Naive thymus-derived CD8-positive, alpha-beta T cell (primary cell): ENCODE data around the gene PDSS2. TPM values are rescaled to one million over a fixed set of nuclear protein-coding genes. Genes with fewer than 3 reads are reported as not detected.
"Not testable (repeated sequence)": the region's sequence is repeated elsewhere in the genome, so short reads cannot be mapped to it uniquely, and the experiment has no call there.

ENCODE experiments used
- ATAC-seq, 2 donors: fragments of 150-1000 bp; cut with Tn5 transposase in 1 of 2; sonication (Bioruptor Pico), chemical (Tn5 transposase) in 1 of 2; 1 replicate in 1 of 2; 2 replicates in 1 of 2; pipeline ENCODE4 v1.10.0; 2021; ENCODE audit warnings: mild to moderate bottlenecking in 2 of 2, moderate library complexity in 2 of 2
- POLR2A ChIA-PET: fragments of 350-600 bp; sonication (Branson Sonifier 250); formaldehyde crosslinking; loops from one replicate; lab custom pipeline; 2021; ENCODE audit warnings: antibody characterized with exemption; lab: Charles Lee
- DNase-seq, 10 donors: peaks; one replicate each; pipeline versions ENCODE4 v3.0.0 to v3.0.0-alpha.2; 2020 to 2022
- H3K27ac Mint-ChIP-seq, 10 donors: one replicate each; pipeline ENCODE4 v1.8.0; 2020 to 2022; ENCODE audit warnings: mild to moderate bottlenecking in 10 of 10, mixed read lengths in 10 of 10, moderate library complexity in 4 of 10, inconsistent platforms in 1 of 10
- H3K27me3 Mint-ChIP-seq, 5 donors: one replicate each; pipeline ENCODE4 v1.8.0; 2021 to 2022; ENCODE audit warnings: mixed read lengths in 5 of 5
- H3K36me3 Mint-ChIP-seq, 3 donors: one replicate each; pipeline ENCODE4 v1.8.0; 2020 to 2022; ENCODE audit warnings: mixed read lengths in 3 of 3, mild to moderate bottlenecking in 2 of 3, inconsistent platforms in 1 of 3
- H3K4me1 Mint-ChIP-seq, 4 donors: one replicate each; pipeline ENCODE4 v1.8.0; 2021 to 2022; ENCODE audit warnings: mixed read lengths in 4 of 4
- H3K4me3 Mint-ChIP-seq, 10 donors: one replicate each; pipeline ENCODE4 v1.8.0; 2020 to 2022; ENCODE audit warnings: mild to moderate bottlenecking in 10 of 10, mixed read lengths in 10 of 10, moderate library complexity in 6 of 10, inconsistent platforms in 1 of 10
- H3K9me3 Mint-ChIP-seq, 9 donors: one replicate each; pipeline ENCODE4 v1.8.0; 2020 to 2022; ENCODE audit warnings: mixed read lengths in 9 of 9, mild to moderate bottlenecking in 3 of 9, inconsistent platforms in 1 of 9, moderate library complexity in 1 of 9
- polyA plus RNA-seq, 3 donors: library from polyadenylated mRNA; unstranded; fragments of 300-500 nt; fragmentation: Illumina TruSeq; gene quantifications; one replicate each; pipeline ENCODE4 v1.2.3, GENCODE V29; 2021
- total RNA-seq, 8 experiments: library from RNA in 2 of 8; stranded (reverse) in 2 of 8; gene quantifications; one replicate each; pipeline ENCODE4 v1.2.3 and lab custom pipeline; 2021 to 2026

PDSS2 gene
- total and polyA plus RNA-seq, 5 experiments from 2014 or later, result 11.1 to 16.6 (median 13.9) TPM

- Mint-ChIP-seq H3K27me3 (no peaks in the 10 kb centered on the region), H3K4me3 (no peak overlapping the region), H3K27ac (peak overlapping the region in 2 of 10 donors; percentile 9 to 54), H3K9me3 (no peaks in the 10 kb centered on the region), H3K36me3 (peaks cover 0 to 30% (median 15%) of the 10 kb centered on the region in 3 donors), H3K4me1 (no peaks in the 10 kb centered on the region)
- DNase-seq, result no peak
- ATAC-seq, result no peak
- POLR2A ChIA-PET, result no interaction called here
Observed at GRCh38 chr6:107184435-107184834, 274.9 kb downstream of the PDSS2 start.

GRCh38 chr6:107180099-107180498 is 279.3 kb downstream of the PDSS2 start:
- ATAC-seq, result no peak
- Mint-ChIP-seq H3K27ac (no peak overlapping the region), H3K27me3 (no peaks in the 10 kb centered on the region), H3K4me1 (no peaks in the 10 kb centered on the region), H3K36me3 (peaks cover 2 to 32% (median 14%) of the 10 kb centered on the region in 3 donors), H3K9me3 (no peaks in the 10 kb centered on the region), H3K4me3 (no peak overlapping the region)
- POLR2A ChIA-PET, result no interaction called here
- DNase-seq, result no peak

- POLR2A ChIA-PET, result no interaction called here
- H3K27ac Mint-ChIP-seq, result no peak overlapping the region
- no peak for DNase-seq
- H3K27me3 Mint-ChIP-seq, result no peaks in the 10 kb centered on the region
- H3K36me3 Mint-ChIP-seq, result peaks cover 5 to 33% (median 22%) of the 10 kb centered on the region in 3 donors
- no peaks in the 10 kb centered on the region for H3K4me1 Mint-ChIP-seq
- ATAC-seq, result no peak
- H3K9me3 Mint-ChIP-seq, result no peaks in the 10 kb centered on the region
- no peak overlapping the region for H3K4me3 Mint-ChIP-seq
Observed at GRCh38 chr6:107179004-107179403, 280.4 kb downstream of the PDSS2 start.

- POLR2A ChIA-PET, result no interaction called here
- ATAC-seq (no peak), DNase-seq (no peak)
- peaks cover 0 to 2% (median 0%) of the 10 kb centered on the region in 4 donors for H3K4me1 Mint-ChIP-seq
- H3K9me3 Mint-ChIP-seq, result peaks cover 0 to 7% (median 0%) of the 10 kb centered on the region in 9 donors
- no peak overlapping the region for H3K4me3 Mint-ChIP-seq
- no peaks in the 10 kb centered on the region for H3K27me3 Mint-ChIP-seq
- H3K36me3 Mint-ChIP-seq, result peaks cover 5 to 20% (median 12%) of the 10 kb centered on the region in 3 donors
- H3K27ac Mint-ChIP-seq, result no peak overlapping the region
Observed at GRCh38 chr6:107173779-107174178, 285.6 kb downstream of the PDSS2 start.

GRCh38 chr6:107171513-107171912 is 287.9 kb downstream of the PDSS2 start:
- no peak overlapping the region for H3K4me3 Mint-ChIP-seq

GRCh38 chr6:107164299-107164698 is 295.1 kb downstream of the PDSS2 start:
- H3K27ac Mint-ChIP-seq, H3K27me3 Mint-ChIP-seq, DNase-seq, H3K4me1 Mint-ChIP-seq, H3K36me3 Mint-ChIP-seq, POLR2A ChIA-PET, ATAC-seq, H3K4me3 Mint-ChIP-seq, H3K9me3 Mint-ChIP-seq: not testable (repeated sequence)

More at GRCh38 chr6:107171513-107171912, 287.9 kb downstream of the PDSS2 start:
- peaks cover 5 to 16% (median 10%) of the 10 kb centered on the region in 3 donors for H3K36me3 Mint-ChIP-seq
- H3K27me3 Mint-ChIP-seq, result no peaks in the 10 kb centered on the region
- H3K9me3 Mint-ChIP-seq, result peaks cover 0 to 9% (median 0%) of the 10 kb centered on the region in 9 donors
- no peak for ATAC-seq
- H3K27ac Mint-ChIP-seq, result peak overlapping the region in 1 of 10 donors; percentile 37
- no peak for DNase-seq
- POLR2A ChIA-PET, result no interaction called here
- peaks cover 0 to 2% (median 0%) of the 10 kb centered on the region in 4 donors for H3K4me1 Mint-ChIP-seq

- Mint-ChIP-seq H3K27me3 (no peaks in the 10 kb centered on the region), H3K4me1 (no peaks in the 10 kb centered on the region), H3K9me3 (no peaks in the 10 kb centered on the region), H3K36me3 (no peaks in the 10 kb centered on the region), H3K27ac (no peak overlapping the region), H3K4me3 (no peak overlapping the region)
- ATAC-seq, result no peak
- POLR2A ChIA-PET, result no interaction called here
- no peak for DNase-seq
Observed at GRCh38 chr6:107161521-107161920, 297.8 kb downstream of the PDSS2 start.

GRCh38 chr6:107156617-107157016 is 302.7 kb downstream of the PDSS2 start:
- POLR2A ChIA-PET, result no interaction called here
- Mint-ChIP-seq H3K4me1 (peaks cover 0 to 2% (median 0%) of the 10 kb centered on the region in 4 donors), H3K27me3 (no peaks in the 10 kb centered on the region), H3K4me3 (no peak overlapping the region), H3K36me3 (peaks cover 0 to 13% (median 0%) of the 10 kb centered on the region in 3 donors), H3K9me3 (no peaks in the 10 kb centered on the region), H3K27ac (peak overlapping the region in 1 of 10 donors; percentile 1)
- DNase-seq, result no peak
- ATAC-seq, result no peak

GRCh38 chr6:107154801-107155160 is 304.6 kb downstream of the PDSS2 start:
- Mint-ChIP-seq H3K27me3 (no peaks in the 10 kb centered on the region), H3K36me3 (peaks cover 0 to 13% (median 5%) of the 10 kb centered on the region in 3 donors), H3K9me3 (no peaks in the 10 kb centered on the region), H3K4me3 (no peak overlapping the region), H3K4me1 (peaks cover 0 to 2% (median 0%) of the 10 kb centered on the region in 4 donors), H3K27ac (peak overlapping the region in 1 of 10 donors; percentile 15)
- DNase-seq (no peak), ATAC-seq (no peak)
- POLR2A ChIA-PET, result no interaction called here

GRCh38 chr6:107154131-107154800 is 305.1 kb downstream of the PDSS2 start:
- no peak overlapping the region for H3K4me3 Mint-ChIP-seq
- peaks cover 0 to 2% (median 0%) of the 10 kb centered on the region in 4 donors for H3K4me1 Mint-ChIP-seq
- peaks cover 0 to 15% (median 7%) of the 10 kb centered on the region in 3 donors for H3K36me3 Mint-ChIP-seq
- POLR2A ChIA-PET, result no interaction called here
- ATAC-seq (no peak), DNase-seq (no peak)
- no peaks in the 10 kb centered on the region for H3K9me3 Mint-ChIP-seq
- no peaks in the 10 kb centered on the region for H3K27me3 Mint-ChIP-seq
- H3K27ac Mint-ChIP-seq, result peak overlapping the region in 1 of 10 donors; percentile 15

- ATAC-seq (no peak), DNase-seq (no peak)
- no peaks in the 10 kb centered on the region for H3K27me3 Mint-ChIP-seq
- peak overlapping the region in 1 of 10 donors; percentile 59 for H3K27ac Mint-ChIP-seq
- no peaks in the 10 kb centered on the region for H3K9me3 Mint-ChIP-seq
- POLR2A ChIA-PET, result no interaction called here
- peaks cover 0 to 2% (median 0%) of the 10 kb centered on the region in 4 donors for H3K4me1 Mint-ChIP-seq
- no peak overlapping the region for H3K4me3 Mint-ChIP-seq
- H3K36me3 Mint-ChIP-seq, result peaks cover 0 to 15% (median 7%) of the 10 kb centered on the region in 3 donors
Observed at GRCh38 chr6:107152638-107153430, 306.5 kb downstream of the PDSS2 start.

- POLR2A ChIA-PET, result no interaction called here
- no peak overlapping the region for H3K27ac Mint-ChIP-seq
Observed at GRCh38 chr6:107144666-107145065, 314.7 kb downstream of the PDSS2 start.

GRCh38 chr6:107144014-107144413 is 315.4 kb downstream of the PDSS2 start:
- POLR2A ChIA-PET, result no interaction called here
- Mint-ChIP-seq H3K27me3 (no peaks in the 10 kb centered on the region), H3K4me1 (no peaks in the 10 kb centered on the region), H3K27ac (no peak overlapping the region), H3K9me3 (no peaks in the 10 kb centered on the region), H3K4me3 (no peak overlapping the region), H3K36me3 (no peaks in the 10 kb centered on the region)
- ATAC-seq (no peak), DNase-seq (no peak)

More at GRCh38 chr6:107144666-107145065, 314.7 kb downstream of the PDSS2 start:
- DNase-seq (no peak), ATAC-seq (no peak)
- H3K27me3 Mint-ChIP-seq, result no peaks in the 10 kb centered on the region
- H3K4me1 Mint-ChIP-seq, result no peaks in the 10 kb centered on the region
- H3K36me3 Mint-ChIP-seq, result peaks cover 0 to 2% (median under 1%) of the 10 kb centered on the region in 3 donors
- no peak overlapping the region for H3K4me3 Mint-ChIP-seq
- no peaks in the 10 kb centered on the region for H3K9me3 Mint-ChIP-seq
